HK-2 (cell line): Measurements from ENCODE around the gene OGT.
"Not testable (repeated sequence)": the region's sequence is repeated elsewhere in the genome, so short reads cannot be mapped to it uniquely, and the experiment has no call there.

Experiments used
- DNase-seq: peaks from one replicate; pipeline ENCODE4 v3.0.0-alpha.2; 2018; ENCODE audit not compliant: unreplicated experiment

Gene OGT

GRCh38 chrX:71532753-71533425 is at the start of gene OGT:
Gene OGT (plus strand): TSS chrX:71533104. CDS start chrX:71533300, 196 bp downstream.
- peak; percentile 92 for DNase-seq

- no peak for DNase-seq
Observed at GRCh38 chrX:71487814-71488213, 45.1 kb upstream of the OGT start.

- DNase-seq = no peak
Observed at GRCh38 chrX:71489540-71489939, 43.4 kb upstream of the OGT start.

GRCh38 chrX:71492231-71493065 is 40.5 kb upstream of the OGT start:
- DNase-seq = no peak

GRCh38 chrX:71493111-71493613 is 39.7 kb upstream of the OGT start:
- DNase-seq = no peak

GRCh38 chrX:71495979-71496378 is 36.9 kb upstream of the OGT start:
- not testable (repeated sequence) for DNase-seq

- DNase-seq = no peak
Observed at GRCh38 chrX:71496476-71496875, 36.4 kb upstream of the OGT start.

- DNase-seq = not testable (repeated sequence)
Observed at GRCh38 chrX:71502080-71502479, 30.8 kb upstream of the OGT start.

GRCh38 chrX:71504346-71504745 is 28.6 kb upstream of the OGT start:
- DNase-seq = no peak

GRCh38 chrX:71509289-71509688 is 23.6 kb upstream of the OGT start:
- DNase-seq = no peak

- DNase-seq = no peak
Observed at GRCh38 chrX:71510161-71510560, 22.7 kb upstream of the OGT start.

- not testable (repeated sequence) for DNase-seq
Observed at GRCh38 chrX:71513731-71514130, 19.2 kb upstream of the OGT start.

GRCh38 chrX:71514367-71515037 is 18.4 kb upstream of the OGT start:
- no peak for DNase-seq

GRCh38 chrX:71515038-71515396 is 17.9 kb upstream of the OGT start:
- no peak for DNase-seq

GRCh38 chrX:71525316-71525715 is 7.6 kb upstream of the OGT start:
- no peak for DNase-seq

- peak; percentile 34 for DNase-seq
Observed at GRCh38 chrX:71532078-71532752, 689 bp upstream of the OGT start.

GRCh38 chrX:71533516-71533850 is 579 bp downstream of the OGT start:
- DNase-seq = no peak

GRCh38 chrX:71533851-71534561 is 1.1 kb downstream of the OGT start:
- peak; percentile 31 for DNase-seq

GRCh38 chrX:71534773-71535544 is 2.1 kb downstream of the OGT start:
- DNase-seq = no peak

GRCh38 chrX:71536285-71536684 is 3.4 kb downstream of the OGT start:
- DNase-seq = no peak

- no peak for DNase-seq
Observed at GRCh38 chrX:71537743-71538142, 4.8 kb downstream of the OGT start.
